OCI-LY1 (cell line): ENCODE measurements around the gene ADK.

ENCODE experiments used
- EZH2 ChIP-seq: fragments of 200-600 bp; sonication (generic), shearing (Covaris generic); IDR thresholded peaks from 2 replicates; pipeline ENCODE4 v1.8.0; 2017; ENCODE audit warnings: borderline replicate concordance, mixed run types, mild to moderate bottlenecking, antibody characterized with exemption, low read length, moderate library complexity, mixed read lengths
- TF ChIP-seq, protein P1 (sequence below): fragments of 200-600 bp; sonication (generic), shearing (Covaris generic); IDR thresholded peaks from 2 replicates; pipeline ENCODE4 v1.5.1; 2017; ENCODE audit warnings: mild to moderate bottlenecking, antibody characterized with exemption, low read length, moderate library complexity, mixed read lengths

DNA sequence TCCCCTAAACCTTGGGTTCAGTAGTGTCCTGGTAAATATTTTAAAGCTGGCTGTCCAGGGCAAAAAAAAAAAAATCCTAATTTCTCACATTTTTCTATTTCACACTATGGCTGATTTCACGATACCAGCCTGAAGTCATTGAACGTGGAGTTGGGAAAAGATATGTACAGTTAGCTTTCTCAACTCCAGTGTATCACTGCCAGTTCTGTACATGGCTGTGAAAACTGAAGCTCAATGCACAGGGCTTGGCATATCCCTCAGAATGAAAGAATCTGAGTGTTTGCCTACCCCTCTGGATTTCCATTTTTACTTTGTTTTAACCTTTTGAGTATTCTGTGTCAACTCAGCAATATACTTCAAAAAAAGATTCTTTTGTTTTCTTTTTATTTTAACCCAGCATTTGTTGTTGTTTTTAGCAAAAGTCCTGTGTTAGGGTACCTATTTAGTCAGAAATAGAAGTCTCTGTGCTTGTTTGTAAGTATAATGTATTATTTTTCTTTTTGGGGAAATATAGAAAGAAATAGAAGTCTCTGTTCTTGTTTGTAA lies 274.5 kb downstream of the ADK start:
- TF ChIP-seq, protein P1, sequence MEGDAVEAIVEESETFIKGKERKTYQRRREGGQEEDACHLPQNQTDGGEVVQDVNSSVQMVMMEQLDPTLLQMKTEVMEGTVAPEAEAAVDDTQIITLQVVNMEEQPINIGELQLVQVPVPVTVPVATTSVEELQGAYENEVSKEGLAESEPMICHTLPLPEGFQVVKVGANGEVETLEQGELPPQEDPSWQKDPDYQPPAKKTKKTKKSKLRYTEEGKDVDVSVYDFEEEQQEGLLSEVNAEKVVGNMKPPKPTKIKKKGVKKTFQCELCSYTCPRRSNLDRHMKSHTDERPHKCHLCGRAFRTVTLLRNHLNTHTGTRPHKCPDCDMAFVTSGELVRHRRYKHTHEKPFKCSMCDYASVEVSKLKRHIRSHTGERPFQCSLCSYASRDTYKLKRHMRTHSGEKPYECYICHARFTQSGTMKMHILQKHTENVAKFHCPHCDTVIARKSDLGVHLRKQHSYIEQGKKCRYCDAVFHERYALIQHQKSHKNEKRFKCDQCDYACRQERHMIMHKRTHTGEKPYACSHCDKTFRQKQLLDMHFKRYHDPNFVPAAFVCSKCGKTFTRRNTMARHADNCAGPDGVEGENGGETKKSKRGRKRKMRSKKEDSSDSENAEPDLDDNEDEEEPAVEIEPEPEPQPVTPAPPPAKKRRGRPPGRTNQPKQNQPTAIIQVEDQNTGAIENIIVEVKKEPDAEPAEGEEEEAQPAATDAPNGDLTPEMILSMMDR = no peak
- TF ChIP-seq EZH2 = no peak
